Kidney epithelial cell (primary cell): Measurements from ENCODE around the gene TBRG4. TPM values are rescaled to one million over a fixed set of nuclear protein-coding genes. Genes with fewer than 3 reads are reported as not detected.

ENCODE experiments used
- DNase-seq: peaks from one replicate; pipeline ENCODE4 v3.0.0-alpha.2; 2010; ENCODE audit warnings: low read depth
- H3K27me3 ChIP-seq: 2 replicates; pipeline ENCODE4 v1.6.0; 2011; ENCODE audit warnings: low read length; ENCODE audit not compliant: control insufficient read depth, insufficient read depth
- H3K36me3 ChIP-seq: 2 replicates; pipeline ENCODE4 v1.5.1; 2011; ENCODE audit warnings: low read length; ENCODE audit not compliant: control insufficient read depth, insufficient read depth
- H3K4me3 ChIP-seq: 2 replicates; pipeline ENCODE4 v1.5.1; 2011; ENCODE audit warnings: low read depth, mild to moderate bottlenecking, control low read depth, low read length
- CTCF ChIP-seq: IDR thresholded peaks from 2 replicates; pipeline ENCODE4 v1.5.1; 2011; ENCODE audit warnings: mild to moderate bottlenecking, moderate library complexity, low read length, control low read depth, inconsistent platforms; ENCODE audit not compliant: insufficient read depth, poor library complexity, severe bottlenecking
- total RNA-seq: library from RNA; depleted of rRNA; stranded (reverse); fragments of >200 nt; gene quantifications from 2 replicates; pipeline ENCODE4 v1.2.3, GENCODE V29; 2015

The TBRG4 gene
- total RNA-seq, 1 donor from 2014 or later: 71.7 TPM

DNA sequence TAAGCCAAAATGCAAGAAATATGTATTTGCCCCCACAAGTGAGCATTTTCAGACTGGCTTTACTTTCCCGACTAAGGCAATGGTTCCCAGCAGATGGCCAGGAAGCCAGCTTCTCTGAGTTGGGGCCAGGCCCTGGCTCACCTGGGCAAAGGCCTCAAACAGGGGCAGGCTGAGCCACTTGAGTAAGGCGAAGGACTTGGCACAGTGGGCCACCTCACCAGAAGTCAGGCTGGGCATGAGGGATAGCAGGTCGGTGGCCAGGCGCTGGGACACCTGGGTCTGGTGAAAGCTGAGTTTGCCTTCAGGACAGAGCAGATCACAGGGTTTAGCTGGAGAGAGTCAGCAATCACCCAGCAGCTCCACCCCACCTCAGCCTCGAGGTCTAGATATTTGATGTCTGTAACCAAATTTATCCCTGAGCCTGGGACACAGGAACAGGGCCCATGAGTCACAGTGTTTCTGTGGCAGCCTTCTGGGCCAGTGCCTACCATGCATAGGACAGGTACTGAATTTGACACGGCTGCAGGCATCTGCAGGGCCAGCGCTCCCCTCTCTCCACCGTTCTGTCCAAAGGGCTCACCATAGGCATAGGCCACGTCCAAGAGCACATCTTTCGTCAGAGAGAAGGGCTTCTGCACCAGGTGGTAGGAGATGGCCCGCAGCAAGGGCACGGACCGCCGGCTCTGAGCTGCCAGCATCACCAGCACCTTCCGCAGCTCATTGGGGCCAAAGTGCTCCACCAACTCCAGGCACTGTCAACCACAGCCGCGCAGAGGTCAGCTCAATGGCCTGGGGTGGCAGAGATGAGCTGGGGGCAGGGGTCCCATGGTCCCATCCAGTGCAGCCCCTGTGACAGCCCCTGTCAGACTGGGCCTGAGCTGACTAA lies 7.3 kb downstream of the TBRG4 start:
- no peak for DNase-seq
- Histone ChIP-seq H3K27me3 (no peaks in the 10 kb centered on the region), H3K36me3 (peaks cover 16% of the 10 kb centered on the region), H3K4me3 (no peak overlapping the region)
- no peak for TF ChIP-seq CTCF

GRCh38 chr7:45102785-45103712 lies 8.4 kb downstream of the TBRG4 start:
- no peaks in the 10 kb centered on the region for H3K27me3 ChIP-seq
- no peak for DNase-seq
- H3K4me3 ChIP-seq: no peak overlapping the region
- peaks cover 11% of the 10 kb centered on the region for H3K36me3 ChIP-seq
- no peak for TF ChIP-seq CTCF

DNA sequence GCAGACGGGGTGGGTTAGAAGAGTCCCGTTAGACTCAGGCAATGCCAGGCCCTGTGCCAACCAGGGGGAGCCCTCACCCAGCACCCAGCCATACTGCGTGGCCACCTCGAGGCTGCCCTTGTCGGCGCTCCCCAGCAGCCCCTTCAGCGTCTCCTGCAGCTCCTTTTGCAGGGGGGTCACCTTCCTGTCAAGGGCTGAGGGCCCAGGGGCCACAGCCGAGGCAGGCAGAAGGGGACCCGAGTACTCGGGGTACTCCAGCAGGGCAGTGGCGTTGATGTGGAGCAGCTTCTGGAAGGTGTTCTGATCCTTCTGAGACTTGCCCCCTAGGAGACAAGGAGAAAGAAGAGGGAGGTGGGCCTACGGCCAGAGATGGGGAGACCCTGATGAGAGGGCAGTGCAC lies 9.7 kb downstream of the TBRG4 start:
- H3K4me3 ChIP-seq: no peak overlapping the region
- H3K36me3 ChIP-seq: peaks cover 11% of the 10 kb centered on the region
- no peak for TF ChIP-seq CTCF
- no peaks in the 10 kb centered on the region for H3K27me3 ChIP-seq
- DNase-seq: no peak

DNA sequence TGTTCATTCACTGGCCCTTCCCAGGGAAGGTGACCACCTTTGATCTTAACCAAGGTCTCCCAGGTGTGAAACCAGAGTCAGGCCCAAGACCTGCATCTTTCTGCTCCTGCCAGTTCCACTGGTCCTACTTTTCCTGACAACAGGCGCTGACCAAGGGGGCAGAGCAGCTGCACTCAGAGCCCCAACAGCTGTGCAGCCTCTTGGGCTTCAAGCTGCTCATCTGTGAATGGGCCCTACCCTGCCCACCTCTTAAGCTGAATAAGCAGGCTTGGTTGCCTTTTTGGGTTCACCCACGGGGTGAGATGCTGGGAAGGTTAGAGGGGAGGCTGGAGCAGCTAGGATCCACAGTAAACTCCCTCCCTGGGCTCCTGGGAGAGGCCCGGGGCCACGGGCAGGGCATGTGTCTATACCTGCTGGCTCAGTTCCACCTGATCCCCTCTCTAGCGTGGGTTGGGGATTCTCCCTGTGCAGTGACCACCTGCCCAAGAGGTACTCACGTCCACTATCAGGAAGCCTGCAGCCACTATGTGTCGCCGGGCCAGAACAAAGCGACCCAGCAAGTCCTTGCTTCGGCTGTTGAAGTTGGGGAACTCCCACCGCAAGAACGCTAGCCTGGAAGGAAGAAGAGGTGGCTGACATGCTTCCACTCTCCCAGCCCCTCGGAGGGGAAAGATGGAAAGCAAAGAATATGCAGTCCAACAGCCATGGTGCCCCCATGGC lies 10.6 kb downstream of the TBRG4 start:
- Histone ChIP-seq H3K36me3 (peaks cover 11% of the 10 kb centered on the region), H3K4me3 (no peak overlapping the region), H3K27me3 (no peaks in the 10 kb centered on the region)
- no peak for DNase-seq
- TF ChIP-seq CTCF: no peak

GRCh38 chr7:45099891-45100760 lies 11.4 kb downstream of the TBRG4 start:
- Histone ChIP-seq H3K36me3 (peaks cover 7% of the 10 kb centered on the region), H3K27me3 (no peaks in the 10 kb centered on the region), H3K4me3 (no peak overlapping the region)
- no peak for TF ChIP-seq CTCF
- DNase-seq: no peak
